MM.1S (cell line): Measurements from ENCODE around the gene ZNF484.
"Not testable (repeated sequence)": the region's sequence is repeated elsewhere in the genome, so short reads cannot be mapped to it uniquely, and the experiment has no call there.

Source experiments
- CTCF ChIP-seq: fragments of 300-600 bp; sonication (generic); IDR thresholded peaks from 2 replicates; pipeline ENCODE4 v1.5.1; 2016; ENCODE audit warnings: antibody characterized with exemption, low read length, mixed read lengths
- EZH2 ChIP-seq: fragments of 300-600 bp; sonication (generic); optimal IDR thresholded peaks from 2 replicates; pipeline ENCODE3; 2017; ENCODE audit warnings: low read depth, mild to moderate bottlenecking, antibody characterized with exemption, low read length, mixed read lengths
- EZH2phosphoT487 ChIP-seq: fragments of 300-600 bp; sonication (generic); IDR thresholded peaks from 2 replicates; pipeline ENCODE4 v1.6.1; 2018; ENCODE audit warnings: antibody characterized with exemption, low read length

GRCh38 chr9:92848740-92849139, 29.1 kb downstream of the ZNF484 start:
- TF ChIP-seq CTCF, EZH2phosphoT487, EZH2: not testable (repeated sequence)
